ENCODE measurements around the gene MAP2K7.

The MAP2K7 gene

GRCh38 chr19:7867092-7867844, 36.4 kb upstream of the MAP2K7 start:
- ATAC-seq, result no peak

- no peak for ATAC-seq
Observed at GRCh38 chr19:7868326-7868670, 35.4 kb upstream of the MAP2K7 start.

- peak; percentile 84 to 87 for ATAC-seq
Observed at GRCh38 chr19:7868671-7869452, 34.8 kb upstream of the MAP2K7 start.

- peak; percentile 60 to 61 for ATAC-seq
Observed at GRCh38 chr19:7869453-7869909, 34.2 kb upstream of the MAP2K7 start.

- peak in 1 of 2 donors; percentile 5 for ATAC-seq
Observed at GRCh38 chr19:7869910-7870511, 33.7 kb upstream of the MAP2K7 start.

GRCh38 chr19:7870571-7871436, 32.9 kb upstream of the MAP2K7 start:
- ATAC-seq, result no peak

GRCh38 chr19:7871437-7872305, 32.0 kb upstream of the MAP2K7 start:
- no peak for ATAC-seq

GRCh38 chr19:7872306-7873204, 31.1 kb upstream of the MAP2K7 start:
- ATAC-seq, result no peak

GRCh38 chr19:7873304-7874075, 30.2 kb upstream of the MAP2K7 start:
- no peak for ATAC-seq

- no peak for ATAC-seq
Observed at GRCh38 chr19:7874076-7874896, 29.4 kb upstream of the MAP2K7 start, which contains the start of gene PRR36. Gene PRR36, minus strand, starts transcription at chr19:7874390. Its CDS starts 701 bp downstream, at chr19:7873689.

- no peak for ATAC-seq
Observed at GRCh38 chr19:7874897-7875273, 28.8 kb upstream of the MAP2K7 start.

- no peak for ATAC-seq
Observed at GRCh38 chr19:7877249-7877836, 26.3 kb upstream of the MAP2K7 start.

GRCh38 chr19:7879111-7879807, 24.4 kb upstream of the MAP2K7 start:
- ATAC-seq, result no peak

GRCh38 chr19:7879836-7880235, 23.8 kb upstream of the MAP2K7 start:
- no peak for ATAC-seq

- no peak for ATAC-seq
Observed at GRCh38 chr19:7881910-7882309, 21.8 kb upstream of the MAP2K7 start.

- no peak for ATAC-seq
Observed at GRCh38 chr19:7883105-7883504, 20.6 kb upstream of the MAP2K7 start.

- no peak for ATAC-seq
Observed at GRCh38 chr19:7883796-7884570, 19.7 kb upstream of the MAP2K7 start.

Data from activated CD4-positive, CD25-positive, alpha-beta regulatory T cell treated with anti-CD3 and anti-CD28 coated beads, Interleukin-2, amount 50 U/mL, for 24 hours (primary cell).